Left hindlimb (tissue), 1 donor: Measurements from ENCODE around the gene PODN.

Source experiments
- DNase-seq: peaks from one replicate; pipeline ENCODE4 v3.0.0-alpha.2; 2018

Gene PODN

GRCh38 chr1:53057127-53057526 is 4.9 kb upstream of the PODN start:
- no peak for DNase-seq

GRCh38 chr1:53060579-53060978 is 1.4 kb upstream of the PODN start:
- no peak for DNase-seq

GRCh38 chr1:53061123-53061858 is 722 bp upstream of the PODN start:
- peak; percentile 74 for DNase-seq

GRCh38 chr1:53062708-53063591 is 937 bp downstream of the PODN start:
- peak; percentile 41 for DNase-seq

- DNase-seq: no peak
These were observed 1.9 kb downstream of the PODN start for GRCh38 chr1:53063744-53064515.

- no peak for DNase-seq
These were observed 3.4 kb downstream of the PODN start for GRCh38 chr1:53065391-53065790.

GRCh38 chr1:53066488-53066887 is 4.5 kb downstream of the PODN start:
- DNase-seq: no peak

GRCh38 chr1:53066891-53067738 is 5.1 kb downstream of the PODN start:
- no peak for DNase-seq

- DNase-seq: no peak
These were observed 5.9 kb downstream of the PODN start for GRCh38 chr1:53067886-53068285.

- peak; percentile 23 for DNase-seq
These were observed 6.5 kb downstream of the PODN start for GRCh38 chr1:53068314-53069099.

- no peak for DNase-seq
These were observed 7.3 kb downstream of the PODN start for GRCh38 chr1:53069265-53069662.

GRCh38 chr1:53069663-53070327 is 7.8 kb downstream of the PODN start:
- DNase-seq: no peak

GRCh38 chr1:53070621-53071020 is 8.6 kb downstream of the PODN start:
- DNase-seq: no peak

- DNase-seq: no peak
These were observed 9.3 kb downstream of the PODN start for GRCh38 chr1:53071167-53071865.

- no peak for DNase-seq
These were observed 9.9 kb downstream of the PODN start for GRCh38 chr1:53071915-53072314.

- no peak for DNase-seq
These were observed 11.3 kb downstream of the PODN start for GRCh38 chr1:53073287-53073686.

GRCh38 chr1:53073868-53074311 is 11.9 kb downstream of the PODN start:
- DNase-seq: peak; percentile 43

GRCh38 chr1:53074313-53075154 is 12.5 kb downstream of the PODN start:
- no peak for DNase-seq

GRCh38 chr1:53075206-53075605 is 13.2 kb downstream of the PODN start:
- DNase-seq: no peak
